Stimulated activated CD4-positive, alpha-beta T cell treated with anti-CD3 and anti-CD28 coated beads, Interleukin-2, amount 100 ng/mL, for 24 hours (primary cell): ENCODE measurements around the gene RBFA.
A peak's percentile ranks its signal among the peaks of the same experiment; 100 is the strongest.

ENCODE experiments used
- DNase-seq, 2 donors: peaks; one replicate each; pipeline ENCODE4 v3.0.0-alpha.2; 2020

Gene RBFA

GRCh38 chr18:80033181-80034067 is 810 bp upstream of the RBFA start:
- peak in 1 of 2 donors; percentile 67 for DNase-seq

- DNase-seq = no peak
Measured at GRCh38 chr18:80034852-80035406, 695 bp downstream of the RBFA start.

GRCh38 chr18:80035997-80036396 is 1.8 kb downstream of the RBFA start:
- DNase-seq = no peak

GRCh38 chr18:80037300-80037699 is 3.1 kb downstream of the RBFA start:
- no peak for DNase-seq

GRCh38 chr18:80037869-80038630 is 3.8 kb downstream of the RBFA start:
- DNase-seq = no peak

GRCh38 chr18:80040515-80040914 is 6.3 kb downstream of the RBFA start:
- no peak for DNase-seq

- no peak for DNase-seq
Measured at GRCh38 chr18:80041424-80041823, 7.2 kb downstream of the RBFA start.

- DNase-seq = no peak
Measured at GRCh38 chr18:80042785-80043184, 8.6 kb downstream of the RBFA start.

GRCh38 chr18:80044072-80044471 is 9.8 kb downstream of the RBFA start:
- no peak for DNase-seq

- no peak for DNase-seq
Measured at GRCh38 chr18:80046011-80046410, 11.8 kb downstream of the RBFA start.

- DNase-seq = no peak
Measured at GRCh38 chr18:80046431-80046830, 12.2 kb downstream of the RBFA start.

- no peak for DNase-seq
Measured at GRCh38 chr18:80046961-80047541, 12.8 kb downstream of the RBFA start.

GRCh38 chr18:80050797-80051196 is 16.6 kb downstream of the RBFA start:
- no peak for DNase-seq

GRCh38 chr18:80056095-80056494 is 21.9 kb downstream of the RBFA start:
- no peak for DNase-seq

- no peak for DNase-seq
Measured at GRCh38 chr18:80059945-80060344, 25.7 kb downstream of the RBFA start.

GRCh38 chr18:80065705-80066104 is 31.5 kb downstream of the RBFA start:
- no peak for DNase-seq

GRCh38 chr18:80067321-80067720 is 33.1 kb downstream of the RBFA start:
- no peak for DNase-seq

- no peak for DNase-seq
Measured at GRCh38 chr18:80067897-80068296, 33.7 kb downstream of the RBFA start.

- no peak for DNase-seq
Measured at GRCh38 chr18:80068571-80069272, 34.5 kb downstream of the RBFA start.

- no peak for DNase-seq
Measured at GRCh38 chr18:80070825-80071224, 36.6 kb downstream of the RBFA start.

GRCh38 chr18:80074183-80074582 is 39.9 kb downstream of the RBFA start:
- no peak for DNase-seq

GRCh38 chr18:80074697-80075096 is 40.5 kb downstream of the RBFA start:
- no peak for DNase-seq

GRCh38 chr18:80075940-80076339 is 41.7 kb downstream of the RBFA start:
- no peak for DNase-seq
